GM19099 (cell line): Measurements from ENCODE around the gene RWDD1.

Experiments used
- POLR2A ChIP-seq: IDR thresholded peaks from 3 replicates; pipeline ENCODE4 v1.6.1; 2011; ENCODE audit warnings: low read depth; ENCODE audit not compliant: insufficient read length; ENCODE audit errors: extremely low read depth

Gene RWDD1, protein sequence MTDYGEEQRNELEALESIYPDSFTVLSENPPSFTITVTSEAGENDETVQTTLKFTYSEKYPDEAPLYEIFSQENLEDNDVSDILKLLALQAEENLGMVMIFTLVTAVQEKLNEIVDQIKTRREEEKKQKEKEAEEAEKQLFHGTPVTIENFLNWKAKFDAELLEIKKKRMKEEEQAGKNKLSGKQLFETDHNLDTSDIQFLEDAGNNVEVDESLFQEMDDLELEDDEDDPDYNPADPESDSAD

DNA sequence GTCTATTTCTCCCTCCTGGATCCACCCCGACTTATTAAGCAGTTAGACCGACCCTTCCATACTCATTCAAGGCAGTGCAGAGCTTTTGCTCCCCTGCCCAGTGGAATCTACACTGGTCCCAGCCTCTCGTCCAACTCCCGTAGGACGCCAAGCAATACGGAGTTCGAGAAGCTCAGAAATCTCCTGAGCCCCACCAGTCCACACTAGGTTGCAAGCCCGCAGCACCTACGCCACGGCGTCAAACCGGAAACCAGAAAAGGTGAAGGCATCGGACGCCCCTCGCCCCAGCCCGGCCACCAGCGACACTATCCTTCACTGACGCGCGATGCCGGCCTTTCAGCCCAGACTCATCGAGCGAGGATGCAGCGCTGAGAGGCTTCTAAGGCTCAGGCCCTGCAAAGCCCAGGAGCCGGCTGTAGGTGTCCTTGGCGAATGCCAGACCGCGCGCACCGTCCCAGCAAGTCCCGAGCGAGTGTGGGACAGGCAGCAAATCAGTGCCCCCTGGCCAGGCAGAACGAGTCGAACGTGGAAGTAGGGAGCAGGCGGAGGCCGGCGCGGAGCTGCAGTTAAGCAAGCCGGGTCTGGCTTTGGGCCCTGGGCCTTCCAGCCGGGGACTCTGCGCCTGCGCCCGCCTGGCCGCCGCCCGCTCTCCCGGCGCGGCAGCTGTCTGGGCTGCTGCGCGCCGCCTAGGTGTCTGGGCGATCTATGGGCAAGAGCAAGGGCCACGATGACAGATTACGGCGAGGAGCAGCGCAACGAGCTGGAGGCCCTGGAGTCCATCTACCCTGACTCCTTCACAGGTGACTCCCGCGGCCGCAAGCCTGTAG is at the start of gene RWDD1:
RWDD1 (plus strand) TSS at position 649 of the 827 bp plus-strand sequence; CDS start at position 728, 79 bp downstream.
- peak; percentile 90 for TF ChIP-seq POLR2A

DNA sequence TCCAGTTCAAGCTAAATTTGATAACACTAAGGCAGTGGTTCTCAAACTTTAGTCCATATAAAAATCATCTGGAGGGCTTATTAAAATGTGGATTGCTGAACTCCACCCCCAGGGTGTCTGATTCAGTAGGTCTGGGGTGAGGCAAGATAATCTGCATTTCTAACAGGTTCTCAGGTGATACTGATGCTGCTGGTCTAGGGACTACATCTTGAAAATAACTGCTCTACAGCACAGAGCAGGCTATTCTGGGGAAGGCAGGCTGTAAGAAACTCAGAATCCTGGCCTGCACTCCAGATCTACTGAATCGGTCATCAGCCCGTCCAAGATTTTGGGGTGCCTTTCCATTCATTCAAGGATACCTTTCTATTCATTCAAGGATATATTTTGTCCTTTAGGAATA is 48.4 kb upstream of the RWDD1 start:
- TF ChIP-seq POLR2A = no peak

DNA sequence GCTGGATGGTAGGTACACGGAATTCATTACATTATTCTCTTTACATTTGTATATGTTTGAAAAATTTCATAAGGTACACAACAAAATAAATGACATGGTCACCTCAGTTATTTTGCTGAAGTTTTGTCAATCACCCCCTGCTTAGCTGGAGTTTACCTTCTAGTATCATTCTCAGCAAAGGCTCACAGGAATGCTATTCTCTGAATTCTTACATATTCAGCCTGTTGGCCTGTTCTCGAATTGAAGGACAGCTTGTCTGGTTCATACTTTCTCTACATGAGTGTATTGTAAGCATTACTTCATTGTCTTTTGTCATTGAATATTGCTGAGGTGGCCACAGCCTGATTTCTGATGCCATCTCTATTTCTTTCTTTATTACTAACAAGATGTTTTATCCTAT is 47.1 kb upstream of the RWDD1 start:
- TF ChIP-seq POLR2A = no peak

DNA sequence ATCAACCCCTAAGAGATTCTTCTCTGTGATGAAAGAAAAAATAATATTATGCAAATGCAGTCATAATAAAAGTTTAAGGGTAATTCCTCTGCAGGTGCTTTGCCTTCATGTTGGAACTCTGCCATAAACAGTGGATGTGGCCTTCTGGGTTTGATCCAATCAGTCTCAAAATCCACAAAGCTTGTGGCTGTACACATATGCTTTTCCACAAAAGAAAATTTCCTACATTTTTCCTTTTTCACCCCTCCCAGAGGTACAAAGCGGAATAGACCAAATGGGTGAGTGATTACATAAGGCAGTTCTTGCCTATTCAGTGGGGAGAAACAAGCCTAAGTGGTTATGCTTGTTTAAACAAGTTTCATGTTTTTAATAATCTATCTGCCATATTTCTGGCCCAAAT is 43.2 kb upstream of the RWDD1 start:
- no peak for TF ChIP-seq POLR2A

DNA sequence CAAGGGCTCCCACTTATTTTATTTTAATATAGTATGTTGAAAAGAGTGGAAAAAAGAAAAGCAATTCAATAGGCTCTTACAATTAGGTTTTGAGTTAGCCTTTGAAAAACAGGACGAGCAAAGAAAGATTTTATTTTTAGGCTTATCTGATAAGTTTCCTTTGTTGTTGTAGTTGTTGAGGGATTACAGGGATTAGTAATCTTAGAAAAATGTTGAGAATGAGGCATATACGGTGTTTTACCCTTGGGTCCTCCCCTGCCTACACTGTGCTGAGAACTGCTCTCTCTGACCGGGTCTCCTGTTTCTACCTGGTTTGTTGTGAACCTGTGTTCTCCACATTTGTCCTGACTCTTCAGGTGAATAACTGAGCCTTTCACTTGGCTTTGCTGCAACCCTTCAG is 42.5 kb upstream of the RWDD1 start:
- no peak for TF ChIP-seq POLR2A

GRCh38 chr6:116529466-116530290 is 41.6 kb upstream of the RWDD1 start:
- TF ChIP-seq POLR2A = no peak

DNA sequence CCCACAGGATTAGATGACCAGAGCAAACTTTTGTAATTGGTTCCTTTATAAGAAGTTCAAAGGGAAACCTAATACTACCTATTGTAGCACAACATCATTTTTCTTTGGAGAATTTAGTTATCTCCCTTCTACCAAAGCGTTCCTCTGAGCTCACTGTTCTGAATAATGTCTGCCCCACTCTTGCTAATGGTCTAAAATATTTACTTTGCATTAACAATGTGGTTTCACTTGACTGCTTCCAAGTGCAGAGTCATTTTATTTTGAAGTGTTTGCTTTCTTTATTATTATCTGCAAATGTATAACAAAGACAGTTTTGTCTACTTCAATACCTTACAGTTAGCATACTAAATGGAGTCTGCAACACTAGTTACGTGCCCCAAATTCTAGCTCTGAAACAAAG is 40.9 kb upstream of the RWDD1 start:
- no peak for TF ChIP-seq POLR2A

DNA sequence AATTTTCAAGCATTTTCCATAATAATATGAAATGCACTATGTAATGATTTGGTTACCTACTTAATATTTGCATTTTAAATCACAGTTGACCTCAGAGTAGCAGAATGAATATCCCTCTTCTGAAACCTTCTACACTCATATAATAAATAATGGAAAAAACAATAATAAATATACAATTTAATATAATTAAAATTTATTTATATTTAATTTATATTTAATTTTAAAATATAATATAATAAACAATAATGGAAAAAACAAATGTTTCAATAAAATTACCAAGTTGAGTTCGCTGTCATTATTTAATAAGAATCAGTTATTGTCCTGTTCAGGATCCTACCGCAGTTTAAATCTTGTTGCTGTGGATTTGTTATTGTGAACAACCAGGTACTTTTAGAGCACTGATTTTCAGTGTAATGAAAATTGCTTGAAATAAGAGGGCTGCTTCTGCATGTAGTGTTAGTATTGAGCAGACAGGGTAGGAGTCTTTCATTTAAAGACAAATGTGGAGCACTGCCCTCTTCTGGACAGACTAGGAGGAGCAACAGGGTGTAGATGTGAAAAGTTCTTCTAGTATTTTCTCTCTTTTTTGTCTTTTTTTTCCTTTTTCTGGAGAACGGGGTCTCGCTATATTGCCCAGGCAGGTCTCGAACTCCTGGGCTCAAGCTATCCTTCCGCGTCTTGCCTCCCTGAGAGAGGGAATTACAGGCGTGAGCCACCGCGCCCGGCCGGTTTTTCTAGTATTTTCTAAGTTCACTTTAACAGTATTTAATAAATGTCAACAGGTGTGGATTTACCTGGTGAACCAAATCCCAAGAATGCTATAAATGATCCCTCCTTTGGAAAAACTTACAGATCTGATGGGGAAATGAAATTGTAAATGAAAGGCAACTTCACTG is 39.4 kb upstream of the RWDD1 start:
- no peak for TF ChIP-seq POLR2A

- no peak for TF ChIP-seq POLR2A
These were observed 37.9 kb upstream of the RWDD1 start for GRCh38 chr6:116533233-116533957.

- no peak for TF ChIP-seq POLR2A
These were observed 36.2 kb upstream of the RWDD1 start for GRCh38 chr6:116535109-116535508.

GRCh38 chr6:116536216-116536621 is 35.1 kb upstream of the RWDD1 start:
- TF ChIP-seq POLR2A = no peak

DNA sequence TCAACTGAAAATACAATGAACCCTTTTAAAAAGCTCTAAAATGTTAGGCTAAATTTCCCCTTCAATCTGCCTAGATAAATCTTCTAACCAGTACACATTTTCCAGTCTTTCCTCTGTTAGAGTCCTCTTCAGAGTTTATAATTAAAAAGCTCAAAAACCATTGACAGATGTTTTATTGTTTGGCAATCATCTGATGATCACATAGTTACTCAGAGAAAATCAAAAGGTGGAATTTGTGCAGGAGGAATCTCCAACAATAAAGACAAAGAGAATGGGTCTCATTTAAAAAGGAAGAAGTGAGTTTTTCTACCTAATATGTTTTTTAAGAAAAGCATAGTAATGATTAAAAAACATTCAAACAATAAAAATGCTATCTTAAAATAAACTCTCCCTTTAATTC is 28.9 kb upstream of the RWDD1 start:
- no peak for TF ChIP-seq POLR2A

DNA sequence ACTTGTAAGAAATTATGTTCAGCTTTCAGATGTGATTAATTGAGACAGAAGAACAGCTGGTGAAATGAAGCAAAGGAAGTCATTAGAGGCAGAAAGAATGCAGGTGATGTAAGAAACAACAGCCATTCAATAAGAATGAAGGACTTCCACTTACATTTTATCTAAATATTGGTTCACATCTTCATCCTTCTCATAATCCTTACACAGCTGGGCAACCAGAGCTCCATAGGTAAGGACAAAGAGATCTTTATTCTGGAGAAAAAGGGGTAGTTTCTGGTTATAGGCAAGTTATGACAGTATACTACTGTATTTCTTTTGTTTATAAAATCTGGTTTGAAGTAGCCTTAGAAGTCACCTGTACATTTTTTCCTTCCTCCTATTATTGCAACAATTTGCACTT is 28.2 kb upstream of the RWDD1 start:
- TF ChIP-seq POLR2A = no peak

DNA sequence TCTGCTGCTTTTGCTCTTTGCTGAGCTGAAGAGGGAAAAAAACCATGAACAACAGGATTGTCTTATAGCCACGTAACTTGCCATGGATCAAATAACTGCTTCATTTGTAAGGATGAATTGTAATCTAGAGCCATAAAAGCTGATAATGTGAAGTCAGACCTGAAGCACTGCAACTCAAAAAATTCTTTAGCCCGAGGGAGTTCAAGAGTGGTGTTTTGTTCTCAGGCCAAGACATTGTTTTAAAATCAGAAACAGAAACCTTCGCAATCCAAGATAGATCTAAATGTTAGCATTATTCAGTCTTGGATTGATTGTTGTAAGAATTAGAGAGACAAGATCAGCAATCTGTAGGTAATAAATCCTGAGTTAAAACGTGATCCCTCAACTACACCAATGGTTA is 25.7 kb upstream of the RWDD1 start, which contains the start of gene TRAPPC3L:
TRAPPC3L (minus strand) TSS at position 34 of the 400 bp plus-strand sequence. CDS start 170 bp downstream, outside the sequence.
- TF ChIP-seq POLR2A = no peak
